GM20431 (cell line): ENCODE results near the gene SLC39A5.

Source experiments
- in situ Hi-C: fragments of 300-500 bp; cut with MseI, MboI; formaldehyde crosslinking; loops from one replicate; pipeline ENCODE4 v1.15.0; 2020; ENCODE audit warnings: low sequenced_read_pairs; ENCODE audit not compliant: unreplicated experiment

The SLC39A5 gene

DNA sequence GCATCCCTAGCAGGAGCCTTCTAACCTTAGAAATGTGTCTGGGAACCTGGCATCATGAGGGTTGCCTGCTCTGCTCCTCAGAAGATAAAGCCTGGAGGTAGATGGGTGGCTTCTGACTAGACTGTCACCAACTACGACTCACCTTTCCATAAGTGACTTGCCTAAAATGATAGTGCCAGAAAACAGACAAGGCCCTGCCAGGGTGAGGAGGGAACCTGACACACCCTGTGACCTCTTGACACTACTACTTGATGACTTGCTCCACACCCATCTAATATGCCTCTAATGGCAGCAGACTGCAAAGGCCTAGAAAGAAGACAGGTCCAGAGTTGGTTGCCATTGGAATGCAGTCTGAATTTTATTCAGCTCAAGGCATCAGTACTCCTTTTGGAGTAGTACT, 17.5 kb upstream of the SLC39A5 start:
- in situ Hi-C loops, result no loop called here

DNA sequence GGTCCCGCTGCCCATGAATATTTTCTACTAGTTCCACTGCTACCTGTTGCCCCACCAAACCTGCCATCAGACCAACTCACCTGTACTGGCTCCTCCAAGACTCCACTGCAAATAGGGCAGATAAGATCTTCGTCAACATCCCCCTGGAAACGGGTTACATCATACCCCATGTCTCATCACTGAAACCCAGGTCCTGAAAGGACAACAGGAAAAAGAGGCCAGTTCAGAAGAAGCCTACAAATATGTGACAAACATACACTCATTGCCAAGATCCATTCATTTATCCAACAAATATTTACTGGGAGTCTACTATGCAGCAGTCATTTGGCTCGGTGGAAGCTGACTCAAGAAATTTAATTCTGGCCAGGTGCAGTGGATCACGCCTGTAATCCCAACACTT, 16.0 kb upstream of the SLC39A5 start:
- in situ Hi-C loops, result no loop called here

DNA sequence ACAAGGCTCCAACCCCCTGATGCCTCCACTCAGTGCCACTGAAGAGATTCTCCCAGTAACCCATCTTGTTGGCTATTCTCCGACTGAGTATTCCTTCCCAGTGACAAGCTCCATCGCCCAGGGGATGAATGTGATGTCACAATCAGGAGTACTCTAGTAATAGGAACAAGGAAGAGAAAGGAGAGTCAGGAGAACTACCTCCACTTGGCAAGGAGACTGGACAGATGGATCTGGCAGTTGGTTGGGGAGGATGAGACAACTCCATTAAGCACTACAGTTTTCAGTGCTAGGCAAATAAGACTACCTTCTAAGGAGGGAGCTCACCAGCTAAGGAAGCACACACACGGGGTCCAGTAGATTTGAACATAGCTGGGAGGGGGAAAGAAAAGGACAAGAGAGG, 13.4 kb upstream of the SLC39A5 start:
- in situ Hi-C loops, result no loop called here

DNA sequence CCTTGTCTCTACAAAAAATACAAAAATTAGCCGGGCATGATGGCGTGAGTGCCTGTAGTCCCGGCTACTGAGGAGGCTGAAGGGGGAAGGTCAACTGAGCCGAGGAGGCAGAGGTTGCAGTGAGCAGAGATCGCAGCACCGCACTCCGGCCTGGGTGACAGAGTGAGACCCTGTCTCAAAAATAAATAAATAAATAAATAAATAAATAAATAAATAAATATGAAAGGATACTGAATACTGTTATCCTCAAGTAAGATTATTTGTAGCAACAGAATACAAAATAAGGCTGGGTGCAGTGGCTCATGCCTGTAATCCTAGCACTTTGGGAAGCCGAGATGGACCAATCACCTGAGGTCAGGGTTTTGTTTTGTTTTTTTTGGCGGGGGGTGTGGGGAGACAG, 10.0 kb upstream of the SLC39A5 start:
- in situ Hi-C loops, result no loop called here

DNA sequence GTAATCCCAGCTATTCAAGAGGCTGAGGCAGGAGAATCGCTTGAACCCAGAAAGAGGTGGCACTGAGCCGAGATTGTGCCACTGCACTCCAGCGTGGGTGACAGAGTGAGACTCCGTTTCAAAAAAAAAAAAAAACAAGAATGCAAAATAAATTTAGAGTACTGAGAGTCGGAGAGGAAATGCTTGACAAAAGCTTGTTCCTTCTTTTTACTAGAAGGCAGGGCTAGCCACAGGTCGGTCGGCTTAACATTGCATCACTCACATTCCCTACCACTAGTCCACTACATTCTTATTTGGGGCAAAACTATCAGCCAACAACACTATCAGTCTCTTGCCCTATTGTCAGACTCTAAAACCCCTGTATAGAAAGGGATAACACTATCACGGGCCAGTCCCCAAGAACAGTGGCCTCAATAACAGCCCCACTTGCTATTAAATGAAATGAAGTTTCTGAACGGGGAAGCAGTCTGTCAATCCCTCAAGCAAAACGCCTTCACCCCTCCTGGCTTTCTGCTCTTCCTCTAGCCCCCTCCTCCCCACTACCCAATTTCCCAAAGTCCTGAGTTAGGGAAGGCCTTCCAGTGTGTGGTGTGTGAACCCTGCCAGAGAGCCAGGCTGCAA, 9.1 kb upstream of the SLC39A5 start:
- in situ Hi-C loops, result no loop called here

DNA sequence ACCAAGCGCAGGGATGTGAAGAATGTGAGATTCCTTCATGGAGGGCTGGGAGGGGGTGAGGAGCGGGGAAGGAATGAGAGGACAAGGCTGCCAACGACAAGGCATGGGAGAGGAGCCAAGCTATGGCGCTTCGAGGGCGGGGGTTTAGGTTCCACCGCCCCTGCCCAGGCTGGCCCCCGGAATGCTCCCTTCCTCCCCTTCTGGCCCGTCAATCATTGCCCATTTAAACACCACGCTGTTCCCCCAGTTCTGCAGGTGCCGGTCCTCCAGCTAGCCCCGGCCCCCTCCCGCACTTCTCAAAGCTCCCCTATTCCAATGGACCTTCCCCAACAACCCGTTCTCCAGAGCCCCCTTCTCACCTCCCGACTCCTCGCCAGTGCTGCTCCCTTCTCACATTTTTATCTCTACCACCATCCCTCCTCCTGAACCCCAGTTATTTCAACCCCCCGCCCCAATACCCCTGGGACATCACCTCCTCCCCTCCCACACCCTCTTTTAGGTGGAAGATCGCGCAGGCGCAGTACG, 8.6 kb upstream of the SLC39A5 start:
- in situ Hi-C loops, result no loop called here

DNA sequence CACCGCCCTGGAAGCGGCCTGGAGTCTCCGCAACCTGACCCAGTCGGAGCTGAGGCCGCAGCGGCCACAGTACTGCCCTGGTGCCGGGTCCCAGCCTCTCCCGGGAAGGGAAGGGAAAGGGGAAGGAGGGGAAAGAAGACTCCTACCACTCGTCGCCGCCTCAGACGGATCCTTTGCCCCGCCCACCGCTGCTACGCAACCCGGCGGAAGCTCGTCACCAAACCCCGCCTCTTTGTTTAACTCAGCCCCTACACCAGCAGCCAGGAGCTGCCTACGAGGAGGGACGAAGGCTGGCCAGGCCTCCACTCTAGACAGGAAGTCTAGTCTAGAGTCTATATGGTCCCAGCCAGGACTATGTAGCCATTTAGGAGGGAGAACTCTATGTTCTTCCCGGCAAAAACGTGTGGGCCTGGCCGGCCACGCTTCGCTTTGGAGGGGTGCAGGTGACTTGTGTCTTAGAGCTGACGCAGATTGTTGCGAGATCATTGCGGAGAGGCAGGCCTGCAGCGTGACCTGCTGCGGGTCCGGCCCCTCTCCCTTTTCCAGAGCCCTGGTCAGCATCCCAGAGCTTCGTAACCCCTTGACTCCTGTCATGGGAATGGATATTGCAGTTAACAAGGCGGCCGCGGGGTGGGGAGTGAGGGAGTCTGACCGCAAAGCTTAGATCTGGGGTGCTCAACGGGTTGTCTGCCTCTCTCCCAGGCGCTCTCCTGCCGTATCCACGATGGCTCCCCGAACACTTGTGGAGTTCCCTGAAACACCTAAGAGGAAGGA, 7.9 kb upstream of the SLC39A5 start, which contains the start of gene RNF41:
Gene RNF41, minus strand, starts transcription at position 166 of the 774 bp plus-strand sequence. CDS start 7,875 bp downstream, outside the sequence.
- in situ Hi-C loops, result no loop called here

DNA sequence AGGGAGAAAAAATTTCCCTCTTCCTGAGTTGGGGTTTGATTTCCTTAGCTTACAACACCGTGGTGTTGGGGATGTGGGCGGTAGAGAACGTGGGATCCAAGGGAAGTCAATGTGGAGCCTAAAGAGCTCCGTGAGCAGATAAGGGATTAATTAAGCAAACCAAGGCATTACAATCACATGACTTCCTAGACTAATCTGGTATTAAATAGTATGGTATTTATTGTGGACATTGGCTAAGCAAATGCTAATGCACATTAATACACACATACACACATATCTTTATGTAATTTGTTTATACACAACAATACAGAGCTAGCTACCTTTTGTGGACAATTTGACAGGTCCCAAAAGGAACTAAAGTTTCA, 7.3 kb upstream of the SLC39A5 start:
- in situ Hi-C loops, result no loop called here

DNA sequence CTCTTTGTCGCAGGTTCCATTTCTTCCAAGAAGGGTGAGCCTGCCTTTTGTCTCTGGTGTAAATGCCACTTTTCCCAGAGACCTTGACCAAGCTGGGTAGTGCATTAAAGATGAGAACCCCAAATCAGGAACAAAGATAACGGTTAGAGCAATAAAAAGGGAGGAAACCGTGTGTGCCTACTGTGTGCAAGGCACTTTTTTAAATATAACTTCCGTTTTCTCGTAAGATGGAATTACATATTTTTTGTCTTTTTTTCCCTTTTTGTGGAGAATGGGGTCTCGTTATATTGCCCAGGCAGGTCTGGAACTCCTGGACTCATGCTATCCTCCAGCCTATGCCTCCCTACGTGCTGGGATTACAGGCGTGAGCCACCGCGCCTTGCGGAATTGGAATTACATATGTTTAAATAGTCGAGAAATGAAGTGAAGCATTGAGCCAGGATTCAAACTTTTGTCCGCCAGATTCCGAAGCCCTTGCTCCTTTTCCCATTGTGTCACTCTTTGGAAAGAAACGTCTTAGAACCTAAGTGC, 6.2 kb upstream of the SLC39A5 start:
- in situ Hi-C loops, result no loop called here

DNA sequence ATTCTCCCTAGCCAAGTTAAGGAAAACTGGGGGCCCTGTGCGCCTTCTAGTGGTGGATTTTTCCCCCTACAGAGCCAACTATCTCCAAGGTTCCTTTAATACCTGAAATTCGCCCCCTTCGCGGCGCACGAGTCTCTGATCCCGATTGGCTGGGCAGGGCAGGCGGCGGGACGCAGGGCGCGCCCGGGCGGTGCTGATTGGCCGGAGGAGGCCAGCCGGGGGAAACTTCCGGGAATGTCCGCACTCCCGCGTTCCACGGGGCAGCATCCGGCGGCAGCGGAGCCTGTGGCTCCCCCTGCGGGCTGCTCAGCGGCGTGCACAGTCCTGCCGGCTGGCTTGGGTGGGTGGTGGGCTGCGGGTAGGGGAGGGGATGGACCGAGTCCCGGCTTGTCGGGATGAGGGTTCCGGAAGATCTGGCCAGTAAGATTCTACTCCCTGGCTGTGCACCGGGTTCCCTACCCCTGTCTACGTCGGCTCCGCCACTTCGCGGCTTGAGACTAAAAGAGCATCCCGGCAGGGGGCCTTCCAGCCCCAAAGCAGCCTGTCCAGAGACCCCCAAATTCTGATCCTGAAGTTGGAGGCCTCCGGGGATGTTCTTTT, 5.6 kb upstream of the SLC39A5 start, which contains the start of gene NABP2:
Gene NABP2, plus strand, starts transcription at position 241 of the 600 bp plus-strand sequence. CDS start 515 bp downstream, outside the sequence.
- in situ Hi-C loops, result no loop called here

DNA sequence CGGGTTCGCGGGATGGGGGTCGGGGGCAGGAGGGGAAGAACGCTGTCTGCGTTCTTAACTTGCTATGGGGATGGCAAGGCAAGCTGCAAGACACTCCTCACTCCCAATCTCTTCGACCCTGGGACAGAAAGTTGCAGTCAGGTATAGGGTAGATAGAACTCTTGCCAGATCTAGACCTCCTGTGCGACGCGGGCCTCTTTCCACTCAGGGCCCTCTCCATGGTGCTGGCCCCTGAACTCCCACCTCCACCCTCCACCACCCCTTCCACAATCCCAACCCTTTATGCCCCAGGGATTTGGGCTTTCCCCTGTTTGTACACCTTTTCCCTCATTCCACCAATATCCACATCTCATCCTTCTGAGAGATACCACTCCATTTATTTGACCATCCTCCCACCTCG, 4.9 kb upstream of the SLC39A5 start:
- in situ Hi-C loops, result no loop called here

DNA sequence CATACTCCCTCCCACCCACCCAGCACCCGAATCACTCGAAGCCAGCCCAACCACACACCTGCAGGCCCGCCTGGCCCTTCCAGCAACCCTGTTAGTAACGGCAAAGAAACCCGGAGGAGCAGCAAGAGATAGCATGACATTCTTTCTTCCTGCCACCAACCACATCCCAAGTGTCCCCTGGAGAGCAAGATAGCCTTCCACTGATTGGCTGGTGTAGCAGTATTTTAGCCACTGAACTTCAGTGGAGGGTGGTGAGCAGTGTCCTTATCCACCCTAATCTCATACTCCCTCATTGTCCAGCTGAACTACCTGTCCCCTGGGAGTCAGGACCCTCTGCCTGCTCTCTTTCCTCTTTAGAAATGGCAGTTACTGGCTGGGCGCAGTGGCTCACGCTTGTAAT, 769 bp upstream of the SLC39A5 start:
- in situ Hi-C loops, result no loop called here

DNA sequence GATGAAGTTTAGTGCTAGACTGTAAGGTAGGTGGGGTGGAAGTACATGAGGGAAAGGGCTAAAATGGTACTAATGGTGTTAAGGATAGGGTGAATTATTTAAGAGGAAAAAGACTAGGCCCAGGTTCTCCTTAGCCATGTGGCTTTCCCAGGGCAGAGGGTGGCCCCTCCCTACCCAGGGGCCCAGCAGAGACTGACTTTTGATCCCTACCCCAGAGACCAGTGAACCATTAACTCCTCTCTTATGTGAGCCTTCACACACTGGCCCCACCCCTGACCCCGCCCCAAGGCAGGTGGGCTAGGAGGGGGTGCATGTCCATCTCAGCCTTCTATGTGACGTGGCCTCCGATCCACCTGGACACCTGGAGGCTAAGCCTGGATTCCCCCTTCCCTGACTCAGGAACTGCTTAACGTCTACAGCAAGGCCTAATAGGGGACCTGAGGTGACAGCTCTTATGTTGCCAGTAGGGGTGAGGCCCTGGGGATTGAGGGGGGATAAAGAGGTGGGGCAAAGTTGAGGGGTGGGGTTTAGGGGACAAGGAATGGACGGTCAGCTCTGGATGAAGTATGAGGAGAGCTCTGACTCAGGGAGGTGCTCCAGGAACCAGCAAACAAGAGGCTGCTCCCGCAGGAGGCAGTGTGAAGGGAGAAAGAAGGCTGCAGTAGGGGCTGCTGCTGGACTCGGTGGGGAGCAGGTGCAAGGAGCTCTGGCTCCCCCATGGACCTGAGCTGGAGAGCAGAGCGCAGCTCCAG, 757 bp downstream of the SLC39A5 start:
- in situ Hi-C loops, result no loop called here

DNA sequence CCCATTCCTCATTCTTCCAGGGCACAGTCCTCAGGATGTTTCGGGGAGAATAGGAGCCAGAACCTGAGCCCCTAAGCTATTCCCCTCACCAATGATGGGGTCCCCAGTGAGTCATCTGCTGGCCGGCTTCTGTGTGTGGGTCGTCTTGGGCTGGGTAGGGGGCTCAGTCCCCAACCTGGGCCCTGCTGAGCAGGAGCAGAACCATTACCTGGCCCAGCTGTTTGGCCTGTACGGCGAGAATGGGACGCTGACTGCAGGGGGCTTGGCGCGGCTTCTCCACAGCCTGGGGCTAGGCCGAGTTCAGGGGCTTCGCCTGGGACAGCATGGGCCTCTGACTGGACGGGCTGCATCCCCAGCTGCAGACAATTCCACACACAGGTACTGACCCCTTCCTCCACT, 1.3 kb downstream of the SLC39A5 start:
- in situ Hi-C loops, result no loop called here

DNA sequence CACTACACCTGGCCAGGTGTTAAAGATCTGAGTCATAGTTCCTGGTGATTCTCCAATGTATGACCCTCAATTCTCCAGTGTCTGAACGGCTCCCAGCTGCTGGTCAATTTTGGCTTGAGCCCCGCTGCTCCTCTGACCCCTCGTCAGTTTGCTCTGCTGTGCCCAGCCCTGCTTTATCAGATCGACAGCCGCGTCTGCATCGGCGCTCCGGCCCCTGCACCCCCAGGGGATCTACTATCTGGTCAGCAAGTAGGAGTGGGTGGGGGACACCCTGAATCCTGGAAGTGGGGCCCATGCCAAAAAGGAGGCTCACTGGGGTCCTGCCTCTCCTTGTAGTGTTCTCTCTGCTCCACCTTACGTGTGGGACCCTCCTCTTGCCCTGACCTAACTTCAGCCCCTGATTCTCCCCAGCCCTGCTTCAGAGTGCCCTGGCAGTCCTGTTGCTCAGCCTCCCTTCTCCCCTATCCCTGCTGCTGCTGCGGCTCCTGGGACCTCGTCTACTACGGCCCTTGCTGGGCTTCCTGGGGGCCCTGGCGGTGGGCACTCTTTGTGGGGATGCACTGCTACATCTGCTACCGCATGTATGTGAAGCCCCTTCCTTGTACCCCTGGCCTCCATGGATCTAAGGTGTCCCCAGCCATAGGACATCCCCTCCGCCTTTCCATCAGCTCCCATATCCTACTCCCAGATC, 5.0 kb downstream of the SLC39A5 start:
- in situ Hi-C loops, result no loop called here

DNA sequence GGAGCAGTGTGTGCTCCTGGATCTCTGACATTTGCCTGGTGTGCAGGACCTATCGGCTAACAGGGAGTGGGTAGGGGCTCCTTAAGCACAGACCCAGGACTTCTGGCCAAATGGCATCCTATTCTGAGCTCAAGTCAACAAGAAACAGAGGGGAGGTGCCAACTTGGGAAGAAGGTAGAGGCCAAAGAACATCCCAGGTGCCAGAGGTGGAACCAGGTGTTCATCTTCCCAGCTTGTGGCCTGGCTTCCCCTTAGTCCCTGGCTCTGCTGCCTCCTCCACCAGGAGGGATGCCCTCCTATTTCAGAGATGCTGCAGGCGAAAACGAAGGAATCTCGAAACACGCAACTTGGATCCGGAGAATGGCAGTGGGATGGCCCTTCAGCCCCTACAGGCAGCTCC, 6.2 kb downstream of the SLC39A5 start:
- in situ Hi-C loops, result no loop called here

DNA sequence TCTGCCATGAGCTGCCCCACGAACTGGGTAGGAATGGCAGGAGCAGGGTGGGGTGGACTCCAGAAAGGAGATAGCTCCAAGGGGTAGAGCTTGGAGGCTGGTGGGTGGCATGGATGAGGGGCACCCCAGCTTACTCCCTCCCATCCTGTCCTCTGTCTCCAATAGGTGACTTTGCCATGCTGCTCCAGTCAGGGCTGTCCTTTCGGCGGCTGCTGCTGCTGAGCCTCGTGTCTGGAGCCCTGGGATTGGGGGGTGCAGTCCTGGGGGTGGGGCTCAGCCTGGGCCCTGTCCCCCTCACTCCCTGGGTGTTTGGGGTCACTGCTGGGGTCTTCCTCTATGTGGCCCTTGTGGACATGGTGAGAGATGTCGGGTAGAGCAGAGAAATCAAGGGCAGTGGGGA, 7.1 kb downstream of the SLC39A5 start:
- in situ Hi-C loops, result no loop called here

DNA sequence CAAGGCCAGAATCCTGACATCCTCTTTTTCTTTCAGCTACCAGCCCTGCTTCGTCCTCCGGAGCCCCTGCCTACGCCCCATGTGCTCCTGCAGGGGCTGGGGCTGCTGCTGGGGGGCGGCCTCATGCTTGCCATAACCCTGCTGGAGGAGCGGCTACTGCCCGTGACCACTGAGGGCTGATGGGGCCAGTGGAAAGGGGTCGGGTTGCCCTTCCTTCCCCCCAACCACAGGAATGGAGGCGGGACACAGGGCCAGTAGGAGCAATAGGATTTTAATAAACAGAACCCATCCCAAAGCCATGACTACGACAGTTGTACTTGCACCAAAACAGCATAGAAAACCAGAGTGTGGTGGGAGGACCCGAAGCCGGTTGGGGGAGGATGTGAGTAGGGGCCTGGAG, 7.7 kb downstream of the SLC39A5 start:
- in situ Hi-C loops, result no loop called here

DNA sequence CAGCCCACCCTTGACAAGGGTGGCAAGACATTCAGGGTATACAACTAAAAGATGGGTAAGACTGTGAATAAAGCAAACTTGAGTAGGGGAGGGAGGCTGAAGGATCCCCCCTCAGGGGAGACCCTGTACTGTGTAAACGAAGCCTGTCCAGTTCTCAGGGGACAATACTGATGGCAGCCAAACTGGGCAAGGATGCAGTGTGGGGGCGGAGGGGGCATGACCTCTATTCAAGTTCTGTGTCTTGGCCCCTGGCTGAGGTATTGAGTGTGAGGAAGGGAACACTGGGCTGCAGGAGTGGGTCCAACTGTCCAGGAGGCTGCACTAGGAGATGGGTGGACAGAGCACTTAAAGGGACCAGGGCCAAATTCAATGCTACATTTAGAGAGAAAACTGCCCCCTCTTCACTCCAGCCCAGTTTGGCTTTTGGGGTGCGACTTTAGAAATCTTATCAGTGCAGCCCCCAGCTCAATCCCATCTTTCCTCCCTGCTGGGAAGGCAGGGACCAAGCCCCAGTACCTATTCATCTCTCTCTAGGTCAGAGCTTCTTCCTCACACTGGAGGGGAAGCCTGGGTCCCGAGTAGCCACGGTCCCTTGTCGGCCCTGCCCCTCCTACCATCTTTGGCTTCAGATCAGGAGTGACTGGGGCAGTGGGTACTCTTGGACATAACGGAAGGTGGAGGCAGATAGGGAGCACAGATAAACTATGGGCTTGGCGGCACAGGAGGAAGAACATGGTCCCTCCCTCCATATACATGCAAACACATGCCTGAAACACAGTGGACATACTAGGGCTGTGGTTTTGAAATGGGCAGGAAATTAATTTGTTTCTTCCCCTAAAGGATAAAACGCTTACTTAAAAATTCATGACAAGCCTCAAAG, 11.8 kb downstream of the SLC39A5 start:
- in situ Hi-C loops, result no loop called here
